Stimulated activated naive CD8-positive, alpha-beta T cell treated with anti-CD3 and anti-CD28 coated beads, Interleukin-15, amount 100 ng/mL, for 72 hours (primary cell): ENCODE results near the gene TENT4B.

ENCODE experiments used
- ATAC-seq: fragments of 150-1000 bp; cut with Tn5 transposase; 2 replicates; pipeline ENCODE4 v1.10.0; 2021; ENCODE audit warnings: mild to moderate bottlenecking, moderate library complexity
- DNase-seq, 2 donors: peaks; one replicate each; pipeline ENCODE4 v3.0.0; 2021 to 2022
- H3K27ac Mint-ChIP-seq, 2 donors: one replicate each; pipeline ENCODE4 v1.8.0; 2022; ENCODE audit warnings: mild to moderate bottlenecking in 2 of 2, mixed read lengths in 2 of 2, moderate library complexity in 2 of 2
- H3K27me3 Mint-ChIP-seq: one replicate; pipeline ENCODE4 v1.8.0; 2022; ENCODE audit warnings: mixed read lengths
- H3K4me1 Mint-ChIP-seq: one replicate; pipeline ENCODE4 v1.8.0; 2022; ENCODE audit warnings: mild to moderate bottlenecking, mixed read lengths
- H3K4me3 Mint-ChIP-seq, 2 donors: one replicate each; pipeline ENCODE4 v1.8.0; 2022; ENCODE audit warnings: mild to moderate bottlenecking in 2 of 2, mixed read lengths in 2 of 2, moderate library complexity in 1 of 2
- H3K9me3 Mint-ChIP-seq, 2 donors: one replicate each; pipeline ENCODE4 v1.8.0; 2022; ENCODE audit warnings: mixed read lengths in 2 of 2

TENT4B gene

DNA sequence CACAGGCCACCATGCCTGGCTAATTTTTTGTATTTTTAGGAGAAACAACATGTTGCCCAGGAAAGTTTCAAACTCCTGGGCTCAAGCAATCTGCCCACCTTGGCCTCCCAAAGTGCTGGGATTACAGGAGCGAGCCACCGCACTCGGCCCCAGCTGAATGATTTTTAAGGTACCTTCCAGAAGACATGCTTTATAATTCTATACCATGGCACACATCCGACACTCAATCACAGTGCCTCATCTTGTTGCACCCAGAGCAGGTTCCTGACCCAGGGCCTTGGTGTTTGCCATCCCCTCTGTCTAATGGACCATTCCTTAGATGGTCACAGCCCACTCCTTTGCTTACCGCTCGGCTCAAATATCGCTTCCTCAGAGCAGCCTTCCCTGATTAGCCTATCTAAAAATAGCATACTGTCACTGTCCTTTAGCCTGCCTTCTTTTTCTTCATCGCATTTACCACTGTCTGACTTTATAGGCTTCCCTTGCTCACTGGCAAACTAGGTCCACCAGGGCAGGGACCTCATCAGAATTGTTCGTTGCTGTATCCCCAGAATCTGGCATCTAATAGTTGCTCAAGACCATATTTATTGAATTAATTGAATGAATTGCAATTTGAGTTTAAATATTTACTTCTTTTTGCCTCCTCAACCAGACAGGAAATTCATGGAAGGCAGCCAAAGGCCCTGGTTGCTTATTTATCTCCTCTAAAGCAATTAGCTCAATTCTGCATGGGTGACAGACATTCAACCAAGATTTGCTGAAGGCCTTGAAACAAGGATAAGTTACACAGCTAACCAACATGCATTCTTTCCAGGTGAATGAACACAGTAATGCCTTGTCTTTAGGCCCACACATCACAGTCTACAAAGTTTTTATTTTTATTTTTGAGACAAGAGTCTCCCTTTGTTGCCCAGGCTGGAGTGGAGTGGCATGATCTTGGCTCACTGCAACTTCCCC is 6.3 kb upstream of the TENT4B start:
- H3K9me3 Mint-ChIP-seq = no peaks in the 10 kb centered on the region
- no peaks in the 10 kb centered on the region for H3K27me3 Mint-ChIP-seq
- ATAC-seq = no peak
- H3K4me1 Mint-ChIP-seq = peaks cover 3% of the 10 kb centered on the region
- no peak overlapping the region for H3K27ac Mint-ChIP-seq
- DNase-seq = no peak
- H3K4me3 Mint-ChIP-seq = no peak overlapping the region

GRCh38 chr16:50151322-50151721 is 1.8 kb upstream of the TENT4B start:
- Mint-ChIP-seq H3K4me1 (peaks cover 28% of the 10 kb centered on the region), H3K9me3 (no peaks in the 10 kb centered on the region), H3K27ac (no peak overlapping the region), H3K27me3 (no peaks in the 10 kb centered on the region), H3K4me3 (no peak overlapping the region)
- DNase-seq (no peak), ATAC-seq (no peak)

GRCh38 chr16:50151756-50152155 is 1.4 kb upstream of the TENT4B start:
- H3K4me1 Mint-ChIP-seq = peaks cover 32% of the 10 kb centered on the region
- no peak for ATAC-seq

GRCh38 chr16:50152351-50152806 is 727 bp upstream of the TENT4B start:
- Mint-ChIP-seq H3K9me3 (no peaks in the 10 kb centered on the region), H3K4me3 (peak overlapping the region; percentile 86 to 91), H3K27ac (peak overlapping the region; percentile 96 to 100), H3K27me3 (no peaks in the 10 kb centered on the region), H3K4me1 (peaks cover 38% of the 10 kb centered on the region)
- DNase-seq (peak; percentile 78 to 89), ATAC-seq (peak; percentile 82)

More at GRCh38 chr16:50151756-50152155, 1.4 kb upstream of the TENT4B start:
- H3K27ac Mint-ChIP-seq = peak overlapping the region; percentile 26 to 100
- no peak for DNase-seq
- peak overlapping the region; percentile 86 to 91 for H3K4me3 Mint-ChIP-seq
- no peaks in the 10 kb centered on the region for H3K9me3 Mint-ChIP-seq
- no peaks in the 10 kb centered on the region for H3K27me3 Mint-ChIP-seq

- Mint-ChIP-seq H3K4me1 (peaks cover 45% of the 10 kb centered on the region), H3K27ac (peak overlapping the region; percentile 91 to 96), H3K4me3 (peak overlapping the region; percentile 88 to 97), H3K9me3 (no peaks in the 10 kb centered on the region), H3K27me3 (no peaks in the 10 kb centered on the region)
- ATAC-seq (peak; percentile 11), DNase-seq (no peak)
Measured at GRCh38 chr16:50153596-50154419, 702 bp downstream of the TENT4B start.

- Mint-ChIP-seq H3K27me3 (no peaks in the 10 kb centered on the region), H3K4me3 (peak overlapping the region; percentile 88 to 97), H3K9me3 (no peaks in the 10 kb centered on the region), H3K4me1 (peaks cover 52% of the 10 kb centered on the region), H3K27ac (peak overlapping the region; percentile 91 to 96)
- DNase-seq (peak in 1 of 2 donors; percentile 15), ATAC-seq (no peak)
Measured at GRCh38 chr16:50154420-50154950, 1.4 kb downstream of the TENT4B start.

DNA sequence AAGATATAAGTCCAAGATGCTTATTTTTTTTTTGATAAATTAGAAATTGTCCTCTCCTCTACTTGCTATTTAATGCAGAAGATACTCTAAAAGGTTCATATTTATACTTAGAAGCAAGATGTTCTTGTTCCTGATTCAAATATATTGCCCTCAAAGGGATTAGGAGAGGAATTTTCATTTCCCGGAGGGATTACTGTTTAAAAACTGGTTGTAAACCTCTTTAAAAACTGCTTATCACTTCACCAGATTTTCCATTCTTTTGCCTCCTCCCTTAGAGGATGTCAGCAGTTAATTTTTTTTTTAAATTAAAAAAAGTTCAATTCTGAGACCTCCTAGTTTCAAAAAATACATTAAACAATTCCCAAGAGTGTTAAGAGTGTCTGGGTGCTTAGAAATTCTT is 2.8 kb downstream of the TENT4B start:
- DNase-seq (no peak), ATAC-seq (no peak)
- Mint-ChIP-seq H3K4me3 (peak overlapping the region; percentile 88 to 97), H3K9me3 (no peaks in the 10 kb centered on the region), H3K4me1 (peaks cover 66% of the 10 kb centered on the region), H3K27ac (peak overlapping the region in 1 of 2 donors; percentile 75), H3K27me3 (no peaks in the 10 kb centered on the region)

- peak overlapping the region; percentile 69 to 75 for H3K4me3 Mint-ChIP-seq
- DNase-seq (no peak), ATAC-seq (no peak)
- peaks cover 68% of the 10 kb centered on the region for H3K4me1 Mint-ChIP-seq
- H3K27me3 Mint-ChIP-seq = no peaks in the 10 kb centered on the region
- H3K27ac Mint-ChIP-seq = peak overlapping the region; percentile 54 to 66
- H3K9me3 Mint-ChIP-seq = no peaks in the 10 kb centered on the region
Measured at GRCh38 chr16:50156590-50156989, 3.5 kb downstream of the TENT4B start.

GRCh38 chr16:50160495-50161164 is 7.5 kb downstream of the TENT4B start:
- Mint-ChIP-seq H3K4me3 (peak overlapping the region; percentile 34 to 61), H3K27me3 (no peaks in the 10 kb centered on the region), H3K27ac (peak overlapping the region in 1 of 2 donors; percentile 7), H3K4me1 (peaks cover 68% of the 10 kb centered on the region), H3K9me3 (no peaks in the 10 kb centered on the region)
- DNase-seq (no peak), ATAC-seq (peak; percentile 97)

DNA sequence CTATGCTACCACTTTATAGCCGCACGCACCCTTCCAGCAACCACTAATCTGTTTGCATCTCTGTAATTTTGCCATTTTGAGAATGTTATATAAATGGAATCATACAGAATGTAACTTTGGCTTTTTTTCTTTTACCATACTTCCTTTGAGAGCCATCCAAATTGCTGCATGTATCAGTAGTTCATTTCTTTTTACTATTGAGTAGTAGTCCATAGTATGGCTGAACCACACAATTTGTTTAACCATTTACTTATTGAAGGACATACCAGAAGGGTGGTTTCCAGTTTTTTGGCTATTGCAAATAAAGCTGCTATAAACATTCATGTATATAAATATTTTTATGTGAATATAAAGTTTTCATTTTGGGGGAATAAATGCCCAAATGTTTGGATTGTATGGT is 8.8 kb downstream of the TENT4B start:
- H3K4me3 Mint-ChIP-seq = peak overlapping the region in 1 of 2 donors; percentile 35
- H3K27ac Mint-ChIP-seq = no peak overlapping the region

GRCh38 chr16:50165473-50165872 is 12.4 kb downstream of the TENT4B start:
- Mint-ChIP-seq H3K4me1 (peaks cover 68% of the 10 kb centered on the region), H3K27me3 (no peaks in the 10 kb centered on the region)
- no peak for ATAC-seq

More for the DNA sequence above, 8.8 kb downstream of the TENT4B start:
- Mint-ChIP-seq H3K27me3 (no peaks in the 10 kb centered on the region), H3K9me3 (no peaks in the 10 kb centered on the region), H3K4me1 (peaks cover 72% of the 10 kb centered on the region)
- no peak for ATAC-seq
- no peak for DNase-seq

GRCh38 chr16:50166511-50167500 is 13.7 kb downstream of the TENT4B start:
- Mint-ChIP-seq H3K27ac (peak overlapping the region; percentile 87 to 92), H3K9me3 (no peaks in the 10 kb centered on the region), H3K4me1 (peaks cover 69% of the 10 kb centered on the region), H3K4me3 (peak overlapping the region; percentile 62 to 72), H3K27me3 (no peaks in the 10 kb centered on the region)
- DNase-seq (peak in 1 of 2 donors; percentile 34), ATAC-seq (peak; percentile 81)

More at GRCh38 chr16:50165473-50165872, 12.4 kb downstream of the TENT4B start:
- no peak for DNase-seq
- Mint-ChIP-seq H3K4me3 (no peak overlapping the region), H3K9me3 (no peaks in the 10 kb centered on the region), H3K27ac (no peak overlapping the region)

- no peaks in the 10 kb centered on the region for H3K27me3 Mint-ChIP-seq
- H3K4me1 Mint-ChIP-seq = peaks cover 71% of the 10 kb centered on the region
- H3K4me3 Mint-ChIP-seq = peak overlapping the region; percentile 62 to 69
- DNase-seq = no peak
- H3K27ac Mint-ChIP-seq = peak overlapping the region in 1 of 2 donors; percentile 62
- H3K9me3 Mint-ChIP-seq = no peaks in the 10 kb centered on the region
- no peak for ATAC-seq
Measured at GRCh38 chr16:50167556-50167955, 14.4 kb downstream of the TENT4B start.

DNA sequence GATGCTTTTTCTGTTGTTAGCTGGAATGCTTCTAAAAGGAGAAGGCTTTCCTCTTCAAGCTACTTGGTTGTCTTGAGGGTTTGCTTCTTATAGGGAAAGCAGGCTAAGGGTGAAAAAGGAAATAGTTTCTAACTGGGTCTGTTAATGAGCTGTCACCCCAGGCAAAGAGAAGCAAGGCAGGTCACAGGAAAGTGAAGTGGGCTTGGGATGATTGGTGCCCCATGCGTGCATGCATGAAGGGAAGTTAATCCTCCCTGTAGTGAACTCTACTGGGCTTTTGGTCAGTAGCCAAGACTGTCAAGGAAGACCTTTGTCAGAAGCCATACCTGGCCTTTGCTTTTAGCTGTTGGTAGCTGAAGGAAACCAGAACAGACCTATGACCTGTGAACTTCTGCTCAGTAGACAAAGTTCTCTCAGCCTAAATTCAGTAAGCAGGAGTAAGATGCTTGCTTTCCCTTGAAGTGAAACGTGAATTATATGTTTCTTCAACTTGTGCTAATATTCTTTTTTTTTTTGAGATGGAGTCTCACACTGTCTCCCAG is 16.5 kb downstream of the TENT4B start:
- ATAC-seq (no peak), DNase-seq (no peak)
- no peaks in the 10 kb centered on the region for H3K27me3 Mint-ChIP-seq
- no peaks in the 10 kb centered on the region for H3K9me3 Mint-ChIP-seq
- no peak overlapping the region for H3K4me3 Mint-ChIP-seq
- peaks cover 78% of the 10 kb centered on the region for H3K4me1 Mint-ChIP-seq
- no peak overlapping the region for H3K27ac Mint-ChIP-seq
